Type B pancreatic cell (in vitro differentiated cells): Measurements from ENCODE around the gene YAF2. TPM values are rescaled to one million over a fixed set of nuclear protein-coding genes. Genes with fewer than 3 reads are reported as not detected.
"Not testable (repeated sequence)": the region's sequence is repeated elsewhere in the genome, so short reads cannot be mapped to it uniquely, and the experiment has no call there.

Source experiments
- DNase-seq: peaks from one replicate; pipeline ENCODE4 v3.0.0; 2021; ENCODE audit warnings: mixed read lengths; ENCODE audit not compliant: unreplicated experiment; ENCODE audit errors: extremely low spot score
- H3K27ac Mint-ChIP-seq: 2 replicates; pipeline ENCODE4 v1.8.0; 2021; ENCODE audit warnings: mild to moderate bottlenecking, mixed read lengths
- H3K27me3 Mint-ChIP-seq: 2 replicates; pipeline ENCODE4 v1.8.0; 2021; ENCODE audit warnings: mixed read lengths
- H3K36me3 Mint-ChIP-seq: 2 replicates; pipeline ENCODE4 v1.8.0; 2021; ENCODE audit warnings: mixed read lengths
- H3K4me1 Mint-ChIP-seq: one replicate; pipeline ENCODE4 v1.8.0; 2021; ENCODE audit warnings: mixed read lengths; ENCODE audit not compliant: unreplicated experiment
- H3K4me3 Mint-ChIP-seq: 2 replicates; pipeline ENCODE4 v1.8.0; 2021; ENCODE audit warnings: mild to moderate bottlenecking, mixed read lengths
- H3K9me3 Mint-ChIP-seq: 2 replicates; pipeline ENCODE4 v1.8.0; 2021; ENCODE audit warnings: mixed read lengths
- total RNA-seq: library from RNA; stranded (reverse); gene quantifications from 2 replicates; pipeline ENCODE4 v1.2.1, GENCODE V29; 2021; ENCODE audit warnings: low replicate concordance
- TF ChIP-seq, protein P1 (sequence below): fragments of 200-600 bp; sonication (generic); conservative IDR thresholded peaks from 2 replicates; pipeline ENCODE4 v1.5.0; 2021; ENCODE audit warnings: antibody characterized with exemption, mild to moderate bottlenecking

YAF2 gene
- total RNA-seq, 1 donor from 2014 or later = 22.9 TPM

DNA sequence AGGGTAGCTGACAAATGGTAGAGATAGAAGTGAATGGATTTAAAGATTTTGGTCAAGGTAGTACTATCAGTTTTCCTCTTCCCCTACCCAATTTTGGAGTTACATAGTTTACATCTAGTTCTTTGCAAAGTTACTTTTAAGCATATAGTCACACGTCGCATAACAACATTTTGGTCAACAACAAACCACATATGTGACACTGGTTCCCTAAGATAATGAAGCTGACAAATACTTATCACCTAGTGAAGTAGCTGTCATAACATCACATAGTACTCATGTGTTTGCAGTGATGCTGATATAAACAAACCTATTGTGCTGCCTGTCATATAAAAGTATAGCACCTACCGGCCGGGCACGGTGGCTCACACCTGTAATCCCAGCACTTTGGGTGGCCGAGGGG lies 45.4 kb downstream of the YAF2 start:
- Mint-ChIP-seq H3K27me3 (no peaks in the 10 kb centered on the region), H3K36me3 (peaks cover 18% of the 10 kb centered on the region), H3K4me1 (peaks cover 14% of the 10 kb centered on the region), H3K27ac (no peak overlapping the region), H3K9me3 (no peaks in the 10 kb centered on the region), H3K4me3 (no peak overlapping the region)
- TF ChIP-seq, protein P1, sequence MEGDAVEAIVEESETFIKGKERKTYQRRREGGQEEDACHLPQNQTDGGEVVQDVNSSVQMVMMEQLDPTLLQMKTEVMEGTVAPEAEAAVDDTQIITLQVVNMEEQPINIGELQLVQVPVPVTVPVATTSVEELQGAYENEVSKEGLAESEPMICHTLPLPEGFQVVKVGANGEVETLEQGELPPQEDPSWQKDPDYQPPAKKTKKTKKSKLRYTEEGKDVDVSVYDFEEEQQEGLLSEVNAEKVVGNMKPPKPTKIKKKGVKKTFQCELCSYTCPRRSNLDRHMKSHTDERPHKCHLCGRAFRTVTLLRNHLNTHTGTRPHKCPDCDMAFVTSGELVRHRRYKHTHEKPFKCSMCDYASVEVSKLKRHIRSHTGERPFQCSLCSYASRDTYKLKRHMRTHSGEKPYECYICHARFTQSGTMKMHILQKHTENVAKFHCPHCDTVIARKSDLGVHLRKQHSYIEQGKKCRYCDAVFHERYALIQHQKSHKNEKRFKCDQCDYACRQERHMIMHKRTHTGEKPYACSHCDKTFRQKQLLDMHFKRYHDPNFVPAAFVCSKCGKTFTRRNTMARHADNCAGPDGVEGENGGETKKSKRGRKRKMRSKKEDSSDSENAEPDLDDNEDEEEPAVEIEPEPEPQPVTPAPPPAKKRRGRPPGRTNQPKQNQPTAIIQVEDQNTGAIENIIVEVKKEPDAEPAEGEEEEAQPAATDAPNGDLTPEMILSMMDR = no peak
- DNase-seq = no peak

- no peaks in the 10 kb centered on the region for H3K27me3 Mint-ChIP-seq
- no peak overlapping the region for H3K27ac Mint-ChIP-seq
- no peak overlapping the region for H3K4me3 Mint-ChIP-seq
- H3K9me3 Mint-ChIP-seq = no peaks in the 10 kb centered on the region
- H3K4me1 Mint-ChIP-seq = peaks cover 11% of the 10 kb centered on the region
- TF ChIP-seq, protein P1 = no peak
- peaks cover 17% of the 10 kb centered on the region for H3K36me3 Mint-ChIP-seq
- DNase-seq = no peak
Measured at GRCh38 chr12:42192258-42192657, 45.8 kb downstream of the YAF2 start.

- Mint-ChIP-seq H3K36me3 (peaks cover 11% of the 10 kb centered on the region), H3K27me3 (no peaks in the 10 kb centered on the region), H3K4me3 (no peak overlapping the region), H3K4me1 (no peaks in the 10 kb centered on the region), H3K9me3 (no peaks in the 10 kb centered on the region), H3K27ac (no peak overlapping the region)
- TF ChIP-seq, protein P1 = no peak
- DNase-seq = no peak
Measured at GRCh38 chr12:42190376-42190775, 47.7 kb downstream of the YAF2 start.

DNA sequence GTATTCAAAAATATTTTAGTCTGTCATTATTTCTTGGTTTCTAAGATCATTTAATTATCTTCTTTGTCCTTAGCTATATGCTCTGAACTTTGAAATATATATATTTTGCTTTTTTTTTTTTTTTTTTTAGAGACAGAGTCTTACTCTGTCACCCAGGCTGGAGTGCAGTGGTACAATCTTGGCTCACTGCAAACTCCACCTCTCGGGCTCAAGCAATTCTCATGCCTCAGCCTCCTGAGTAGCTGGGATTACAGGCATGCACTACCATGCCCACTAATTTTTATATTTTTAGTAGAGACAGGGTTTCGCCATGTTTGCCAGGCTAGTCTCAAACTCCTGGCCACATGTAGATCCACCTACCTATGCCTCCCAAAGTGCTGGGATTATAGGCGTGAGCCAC lies 49.8 kb downstream of the YAF2 start:
- H3K9me3 Mint-ChIP-seq, H3K4me1 Mint-ChIP-seq, H3K27ac Mint-ChIP-seq, DNase-seq, H3K27me3 Mint-ChIP-seq, H3K36me3 Mint-ChIP-seq, H3K4me3 Mint-ChIP-seq: not testable (repeated sequence)

- Mint-ChIP-seq H3K27me3 (no peaks in the 10 kb centered on the region), H3K27ac (no peak overlapping the region), H3K4me1 (no peaks in the 10 kb centered on the region), H3K9me3 (no peaks in the 10 kb centered on the region), H3K36me3 (peaks cover 8% of the 10 kb centered on the region), H3K4me3 (no peak overlapping the region)
- TF ChIP-seq, protein P1 = no peak
- no peak for DNase-seq
Measured at GRCh38 chr12:42187799-42188198, 50.2 kb downstream of the YAF2 start.

DNA sequence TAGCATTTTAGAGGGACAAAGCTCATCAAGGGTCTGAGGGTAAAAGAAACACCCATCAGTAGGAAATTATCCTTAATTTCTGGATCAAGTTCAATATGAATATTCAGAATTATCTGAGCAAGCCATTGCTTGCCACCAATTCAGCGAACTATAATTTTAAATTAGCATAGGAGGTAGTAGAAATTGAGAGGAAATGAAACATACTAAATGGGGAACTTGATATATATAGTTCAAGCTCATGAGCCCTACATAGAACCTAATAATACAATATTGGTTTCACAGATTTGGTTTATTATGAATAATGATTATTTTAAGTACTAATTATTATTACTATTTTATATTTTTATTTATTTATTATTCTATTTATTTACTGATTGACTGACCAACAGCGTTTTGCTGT lies 51.3 kb downstream of the YAF2 start:
- Mint-ChIP-seq H3K27ac (no peak overlapping the region), H3K4me3 (no peak overlapping the region), H3K4me1 (no peaks in the 10 kb centered on the region), H3K27me3 (no peaks in the 10 kb centered on the region), H3K36me3 (peaks cover 4% of the 10 kb centered on the region), H3K9me3 (no peaks in the 10 kb centered on the region)
- DNase-seq = no peak
- TF ChIP-seq, protein P1 = no peak
